NCI-H345 treated with DMSO at 0.1 percent for 48 hours (cell line): Measurements from ENCODE around the gene PRDM16.

Source experiments
- DNase-seq: peaks from one replicate; lab custom pipeline; 2025; ENCODE audit not compliant: unreplicated experiment; lab: John Stamatoyannopoulos, UW

The PRDM16 gene

GRCh38 chr1:3403388-3404231, 334.6 kb downstream of the PRDM16 start:
- peak; percentile 40 for DNase-seq

DNA sequence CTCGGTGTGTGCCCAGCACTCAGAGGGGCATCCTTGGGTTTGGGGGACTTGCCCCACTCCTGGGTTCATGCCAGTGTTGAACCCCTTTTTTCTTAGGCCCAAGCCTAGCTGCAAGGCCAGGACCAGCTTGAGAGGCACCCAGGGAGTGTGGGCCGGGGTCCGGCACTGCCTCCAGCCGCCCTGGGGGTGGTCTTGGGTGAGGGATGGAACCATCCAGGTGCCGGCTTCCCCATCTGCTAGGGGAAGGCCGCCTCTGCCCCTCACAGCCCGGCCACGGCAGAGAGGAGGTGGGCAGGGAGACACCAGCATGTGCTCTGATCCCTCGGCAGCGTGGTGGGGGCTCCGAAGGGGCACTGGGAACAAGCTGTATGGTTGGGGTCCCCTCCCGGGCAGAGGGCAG, 335.3 kb downstream of the PRDM16 start:
- no peak for DNase-seq

DNA sequence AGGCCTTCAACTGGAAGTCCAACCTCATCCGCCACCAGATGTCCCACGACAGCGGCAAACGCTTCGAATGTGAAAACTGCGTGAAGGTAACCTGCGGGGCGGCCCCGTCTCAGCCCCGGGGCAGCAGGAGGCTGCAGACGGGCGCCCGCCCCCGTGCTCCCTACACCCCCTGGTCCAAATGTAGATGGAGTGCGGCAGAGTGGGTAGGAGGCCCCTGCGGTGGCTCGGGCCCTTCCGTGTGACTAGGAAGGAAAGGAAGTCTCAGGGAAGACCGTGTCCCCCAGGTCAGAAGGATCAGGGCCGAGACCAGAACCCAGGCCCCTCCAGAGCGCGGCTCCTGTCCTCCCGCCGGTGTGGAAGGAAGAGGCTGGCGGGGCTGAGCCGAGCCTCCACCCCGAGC, 335.8 kb downstream of the PRDM16 start:
- DNase-seq, result no peak

DNA sequence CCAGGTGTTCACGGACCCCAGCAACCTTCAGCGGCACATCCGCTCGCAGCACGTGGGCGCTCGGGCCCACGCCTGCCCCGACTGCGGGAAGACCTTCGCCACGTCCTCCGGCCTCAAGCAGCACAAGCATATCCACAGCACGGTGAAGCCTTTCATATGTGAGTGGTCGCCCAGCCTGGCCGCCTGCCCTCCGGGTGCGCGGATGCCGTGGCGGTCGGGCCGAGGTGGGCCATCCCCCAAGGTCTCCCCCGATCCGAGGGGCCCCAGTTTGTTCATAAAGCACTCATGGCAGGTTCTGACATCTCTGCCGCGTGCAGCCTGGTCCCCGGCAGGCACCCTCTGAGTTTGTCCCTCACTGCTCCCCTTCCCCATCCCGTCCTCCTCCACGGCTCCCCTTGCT, 336.5 kb downstream of the PRDM16 start:
- no peak for DNase-seq

- DNase-seq, result peak; percentile 85
Measured at GRCh38 chr1:3405974-3406867, 337.2 kb downstream of the PRDM16 start.

DNA sequence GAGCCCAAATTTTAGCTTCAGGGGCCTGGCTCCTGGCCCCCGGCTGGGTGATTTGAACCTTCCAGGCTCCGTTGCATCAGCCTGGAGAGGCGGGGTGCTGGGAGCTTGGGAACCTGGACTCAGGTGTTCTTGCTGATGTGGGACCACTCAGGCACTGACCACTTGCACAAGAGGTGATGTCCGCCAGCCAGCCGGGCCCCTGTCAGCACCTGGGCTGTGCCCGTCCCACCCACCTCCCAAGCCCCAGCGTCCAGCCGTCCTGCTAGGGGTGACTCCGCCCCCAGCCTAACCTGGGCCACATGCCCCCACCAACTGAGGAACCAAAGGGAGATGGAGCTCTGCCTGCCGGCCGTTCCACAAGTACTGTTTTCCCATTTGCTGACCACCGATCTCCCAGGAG, 338.0 kb downstream of the PRDM16 start:
- no peak for DNase-seq

DNA sequence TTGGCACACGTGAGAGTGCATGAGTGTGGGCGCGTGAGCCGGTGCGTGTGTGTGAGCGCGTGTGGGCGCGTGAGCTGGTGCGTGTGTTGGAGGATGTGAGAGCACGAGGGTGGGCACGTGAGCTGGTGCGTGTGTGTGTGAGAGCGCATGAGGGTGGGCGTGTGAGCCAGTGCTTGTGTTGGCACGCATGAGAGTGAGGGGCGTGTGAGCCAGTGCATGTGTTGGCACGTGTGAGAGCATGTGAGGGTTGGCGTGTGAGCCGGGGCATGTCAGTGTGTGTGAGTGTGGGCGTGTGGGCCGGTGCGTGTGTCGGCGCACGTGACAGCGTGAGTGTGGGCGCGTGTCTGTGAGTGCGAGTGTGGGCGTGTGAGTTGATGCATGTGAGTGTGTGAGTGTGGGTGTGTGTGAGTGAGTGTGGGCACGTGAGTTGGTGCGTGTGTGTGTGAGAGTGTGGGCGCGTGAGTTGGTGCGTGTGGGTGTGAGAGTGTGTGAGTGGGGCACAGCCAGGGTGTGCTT, 339.8 kb downstream of the PRDM16 start:
- no peak for DNase-seq

GRCh38 chr1:3409366-3410141, 340.6 kb downstream of the PRDM16 start:
- no peak for DNase-seq

DNA sequence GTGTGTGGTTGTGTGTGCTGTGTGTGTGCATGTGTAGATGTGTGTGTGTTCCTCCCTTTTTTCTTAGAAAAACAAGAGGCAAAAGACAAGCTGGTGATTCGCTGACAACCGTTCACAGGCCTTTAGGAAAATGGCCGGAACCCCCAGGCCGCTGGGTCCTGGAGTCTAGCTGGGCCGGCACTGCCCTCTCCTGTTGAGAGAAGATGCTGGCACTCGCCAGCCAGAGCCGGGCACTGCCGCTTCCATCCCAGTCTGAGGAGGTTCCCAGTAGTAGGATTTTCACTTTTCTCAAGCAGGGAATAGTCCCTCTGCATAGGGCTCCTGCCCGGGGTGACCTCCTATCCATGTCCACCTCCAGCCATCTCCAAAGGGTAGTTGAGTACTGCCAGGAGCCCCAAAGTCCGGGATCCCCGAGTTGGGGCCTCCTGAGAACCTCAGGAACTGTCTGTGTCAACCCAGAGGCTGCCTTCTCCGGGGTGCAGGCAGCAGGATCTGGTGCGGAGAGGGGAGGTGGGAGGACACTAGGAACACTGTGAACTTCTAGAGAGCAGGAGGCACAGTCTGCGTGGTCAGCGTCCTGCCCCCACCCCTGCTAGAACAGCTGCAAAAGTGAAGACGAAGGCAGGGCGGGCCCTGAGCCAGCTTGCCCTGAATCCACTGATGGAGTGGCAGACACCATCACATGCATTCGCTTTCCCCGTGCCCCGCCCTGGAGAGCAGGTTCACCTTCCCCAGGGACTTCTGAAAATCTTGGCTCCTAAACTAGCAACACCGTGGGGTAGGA, 341.3 kb downstream of the PRDM16 start:
- DNase-seq, result no peak

DNA sequence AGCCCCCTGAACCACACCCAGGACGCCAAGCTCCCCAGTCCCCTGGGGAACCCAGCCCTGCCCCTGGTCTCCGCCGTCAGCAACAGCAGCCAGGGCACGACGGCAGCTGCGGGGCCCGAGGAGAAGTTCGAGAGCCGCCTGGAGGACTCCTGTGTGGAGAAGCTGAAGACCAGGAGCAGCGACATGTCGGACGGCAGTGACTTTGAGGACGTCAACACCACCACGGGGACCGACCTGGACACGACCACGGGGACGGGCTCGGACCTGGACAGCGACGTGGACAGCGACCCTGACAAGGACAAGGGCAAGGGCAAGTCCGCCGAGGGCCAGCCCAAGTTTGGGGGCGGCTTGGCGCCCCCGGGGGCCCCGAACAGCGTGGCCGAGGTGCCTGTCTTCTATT, 342.8 kb downstream of the PRDM16 start:
- DNase-seq, result no peak

- DNase-seq, result no peak
Measured at GRCh38 chr1:3412376-3412775, 343.4 kb downstream of the PRDM16 start.

DNA sequence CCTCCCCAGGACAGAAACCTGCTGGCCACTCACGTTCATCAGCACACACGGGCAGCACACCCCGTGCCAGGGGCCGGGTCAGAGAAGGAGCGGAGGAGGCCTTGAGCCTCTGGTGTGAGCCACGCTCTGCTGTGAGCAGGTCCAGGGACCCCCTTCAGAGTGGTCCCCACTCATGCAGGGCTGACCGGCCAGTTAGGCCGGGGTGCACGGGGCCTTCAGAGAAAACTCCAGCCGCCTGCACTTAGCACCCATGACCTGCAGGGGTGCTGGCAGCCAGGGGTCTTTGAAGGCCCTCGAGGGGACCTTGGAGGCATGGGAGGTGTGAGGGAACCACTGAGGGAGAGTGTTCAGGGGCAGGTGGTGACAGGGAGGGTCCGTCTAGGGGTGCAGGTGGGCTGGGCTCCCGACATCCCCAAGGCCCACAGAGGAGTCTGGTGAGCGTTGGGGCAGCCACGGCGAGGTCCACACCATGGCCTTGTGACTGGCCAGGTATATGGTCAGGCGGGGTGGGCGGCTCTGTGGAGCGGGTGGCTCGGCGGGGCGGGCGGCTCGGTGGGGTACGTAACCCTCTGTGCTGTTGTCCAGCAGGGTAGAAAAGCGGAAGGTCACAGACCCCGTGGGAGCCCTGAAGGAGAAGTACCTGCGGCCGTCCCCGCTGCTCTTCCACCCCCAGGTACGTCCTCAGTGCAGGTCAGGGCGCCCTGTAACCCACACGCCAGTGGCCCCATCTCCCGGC, 345.1 kb downstream of the PRDM16 start:
- no peak for DNase-seq

GRCh38 chr1:3415260-3416090, 346.5 kb downstream of the PRDM16 start:
- no peak for DNase-seq

GRCh38 chr1:3417082-3417739, 348.2 kb downstream of the PRDM16 start:
- no peak for DNase-seq

- no peak for DNase-seq
Measured at GRCh38 chr1:3417934-3418333, 348.9 kb downstream of the PRDM16 start.

- no peak for DNase-seq
Measured at GRCh38 chr1:3418600-3418999, 349.6 kb downstream of the PRDM16 start.

- no peak for DNase-seq
Measured at GRCh38 chr1:3419415-3420204, 350.6 kb downstream of the PRDM16 start.
